GM12873 (cell line): Measurements from ENCODE around the gene KIF23.

Source experiments
- CTCF ChIP-seq: IDR thresholded peaks from 2 replicates; pipeline ENCODE4 v1.5.1; 2012; ENCODE audit warnings: low read depth, mild to moderate bottlenecking, moderate library complexity, low read length, control low read depth; ENCODE audit not compliant: insufficient read depth; ENCODE audit errors: missing control alignments

Gene KIF23

DNA sequence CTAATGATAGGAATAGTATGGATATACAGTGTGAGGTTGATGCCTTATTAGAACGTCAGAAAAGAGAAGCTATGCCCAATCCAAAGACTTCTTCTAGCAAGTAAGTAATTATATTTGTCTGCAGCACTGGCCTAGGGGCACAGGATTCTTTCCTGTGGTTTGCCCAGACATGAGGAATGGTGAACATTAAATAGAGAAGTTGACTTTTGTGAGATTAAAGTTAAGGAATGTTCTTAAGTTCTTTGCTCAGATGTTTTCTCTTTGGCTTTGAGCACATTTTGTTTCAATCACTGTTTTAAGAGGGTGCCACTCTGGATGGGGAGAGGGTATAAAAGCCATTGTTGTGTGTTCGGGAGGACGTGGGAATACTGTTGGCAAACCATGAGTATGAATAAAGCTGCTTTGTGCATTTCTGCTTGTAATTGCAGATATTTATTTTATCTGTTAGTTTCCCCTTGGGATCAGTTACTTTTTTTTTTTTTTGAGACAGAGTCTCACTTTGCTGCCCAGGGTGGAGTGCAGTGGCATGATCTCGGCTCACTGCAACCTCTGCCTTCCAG lies 8.3 kb downstream of the KIF23 start:
- no peak for TF ChIP-seq CTCF

- TF ChIP-seq CTCF: no peak
Observed at GRCh38 chr15:69424001-69424400, 9.9 kb downstream of the KIF23 start.

- no peak for TF ChIP-seq CTCF
Observed at GRCh38 chr15:69424748-69425413, 10.7 kb downstream of the KIF23 start.

DNA sequence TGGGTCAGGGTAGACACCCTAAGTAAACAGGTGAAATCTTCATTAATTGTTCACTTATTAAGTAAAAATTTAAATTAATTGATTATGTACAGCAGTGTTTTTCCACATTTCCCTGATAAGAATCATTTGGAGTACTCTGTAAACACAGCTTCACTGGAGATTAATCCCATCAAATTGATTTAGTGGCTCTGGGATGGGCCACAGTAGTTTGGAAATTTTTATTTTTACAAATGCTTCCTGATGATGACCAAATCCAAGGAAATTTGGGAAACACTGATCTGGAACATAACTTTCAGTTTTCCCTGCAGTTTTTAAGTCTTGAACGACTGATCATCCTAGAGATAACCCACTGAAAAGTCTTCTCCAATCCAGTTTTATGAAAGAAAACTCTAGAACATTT lies 19.7 kb downstream of the KIF23 start:
- TF ChIP-seq CTCF: no peak

DNA sequence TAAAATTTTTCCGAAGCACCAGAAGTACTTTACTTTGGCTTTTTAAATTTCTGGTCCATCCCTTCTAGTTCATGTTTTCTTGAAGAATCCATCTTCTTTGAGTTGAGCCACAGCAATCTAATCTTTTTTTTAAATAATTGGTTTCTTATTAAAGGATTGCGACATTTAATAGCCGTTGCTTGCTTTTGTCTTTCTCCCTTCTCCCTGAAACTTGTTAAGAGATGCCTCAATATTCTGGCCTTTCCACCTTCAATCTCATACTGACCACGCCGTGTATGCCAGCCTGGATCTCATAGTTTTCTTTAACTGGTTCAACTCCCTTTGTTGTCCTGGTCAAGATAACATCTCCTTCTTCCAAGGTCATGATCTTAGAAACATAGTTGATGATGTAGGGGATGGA lies 20.1 kb downstream of the KIF23 start:
- no peak for TF ChIP-seq CTCF

GRCh38 chr15:69434679-69435078 lies 20.5 kb downstream of the KIF23 start:
- TF ChIP-seq CTCF: no peak

DNA sequence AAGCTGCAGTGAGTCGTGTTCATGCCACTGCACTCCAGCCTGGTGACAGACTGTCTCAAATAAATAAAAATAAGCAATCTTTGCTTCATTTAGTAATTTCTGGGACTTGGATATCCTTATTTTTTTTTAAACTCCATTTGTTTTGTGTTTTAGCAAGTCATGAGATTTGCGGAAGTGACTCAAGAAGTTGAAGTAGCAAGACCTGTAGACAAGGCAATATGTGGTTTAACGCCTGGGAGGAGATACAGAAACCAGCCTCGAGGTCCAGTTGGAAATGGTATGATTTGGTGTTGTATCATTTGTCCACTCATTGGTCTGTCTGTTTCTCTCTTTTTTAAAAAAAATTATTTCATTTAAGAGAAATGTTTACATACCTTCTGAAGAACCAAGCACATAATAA lies 21.8 kb downstream of the KIF23 start:
- no peak for TF ChIP-seq CTCF
